Measurements from ENCODE around the gene CNTROB.

DNA sequence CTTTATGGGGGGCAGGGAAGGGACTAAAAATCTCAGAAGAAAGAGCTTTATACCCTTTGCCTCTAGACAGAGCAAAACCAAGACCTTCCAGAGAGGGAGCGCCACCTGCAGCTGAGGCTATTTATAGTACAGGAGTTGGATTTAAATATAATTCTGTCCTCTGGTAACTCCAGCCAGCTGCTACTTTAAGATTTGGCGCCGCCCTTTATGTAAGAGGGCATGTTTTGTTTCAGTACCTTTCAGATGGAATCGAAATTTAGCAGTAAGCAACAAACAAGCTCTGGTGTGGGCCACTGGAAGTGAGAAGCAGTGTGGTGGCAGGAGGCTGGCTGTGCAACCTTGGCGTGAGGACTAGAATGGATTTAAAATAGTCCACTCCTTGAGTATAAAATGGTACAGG, 65.2 kb downstream of the CNTROB start:
- TF ChIP-seq POLR2AphosphoS5 (IDR thresholded peaks at IDR 0.05; ENCODE audit: low read depth, low read length) (no peak), TAF1 (IDR thresholded peaks at IDR 0.05; ENCODE audit: borderline replicate concordance, insufficient read depth, low read length) (no peak), FOXP2 (optimal IDR thresholded peaks at IDR 0.05; ENCODE audit: borderline replicate concordance, extremely low read depth, extremely low read length, insufficient read depth) (no peak)
- TF ChIP-seq, protein P1, sequence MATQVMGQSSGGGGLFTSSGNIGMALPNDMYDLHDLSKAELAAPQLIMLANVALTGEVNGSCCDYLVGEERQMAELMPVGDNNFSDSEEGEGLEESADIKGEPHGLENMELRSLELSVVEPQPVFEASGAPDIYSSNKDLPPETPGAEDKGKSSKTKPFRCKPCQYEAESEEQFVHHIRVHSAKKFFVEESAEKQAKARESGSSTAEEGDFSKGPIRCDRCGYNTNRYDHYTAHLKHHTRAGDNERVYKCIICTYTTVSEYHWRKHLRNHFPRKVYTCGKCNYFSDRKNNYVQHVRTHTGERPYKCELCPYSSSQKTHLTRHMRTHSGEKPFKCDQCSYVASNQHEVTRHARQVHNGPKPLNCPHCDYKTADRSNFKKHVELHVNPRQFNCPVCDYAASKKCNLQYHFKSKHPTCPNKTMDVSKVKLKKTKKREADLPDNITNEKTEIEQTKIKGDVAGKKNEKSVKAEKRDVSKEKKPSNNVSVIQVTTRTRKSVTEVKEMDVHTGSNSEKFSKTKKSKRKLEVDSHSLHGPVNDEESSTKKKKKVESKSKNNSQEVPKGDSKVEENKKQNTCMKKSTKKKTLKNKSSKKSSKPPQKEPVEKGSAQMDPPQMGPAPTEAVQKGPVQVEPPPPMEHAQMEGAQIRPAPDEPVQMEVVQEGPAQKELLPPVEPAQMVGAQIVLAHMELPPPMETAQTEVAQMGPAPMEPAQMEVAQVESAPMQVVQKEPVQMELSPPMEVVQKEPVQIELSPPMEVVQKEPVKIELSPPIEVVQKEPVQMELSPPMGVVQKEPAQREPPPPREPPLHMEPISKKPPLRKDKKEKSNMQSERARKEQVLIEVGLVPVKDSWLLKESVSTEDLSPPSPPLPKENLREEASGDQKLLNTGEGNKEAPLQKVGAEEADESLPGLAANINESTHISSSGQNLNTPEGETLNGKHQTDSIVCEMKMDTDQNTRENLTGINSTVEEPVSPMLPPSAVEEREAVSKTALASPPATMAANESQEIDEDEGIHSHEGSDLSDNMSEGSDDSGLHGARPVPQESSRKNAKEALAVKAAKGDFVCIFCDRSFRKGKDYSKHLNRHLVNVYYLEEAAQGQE (IDR thresholded peaks at IDR 0.05; ENCODE audit: insufficient read depth in 1 of 2, low read depth in 2 of 2, low read length in 2 of 2) = no peak

Measured in PFSK-1 (cell line).